GM18498 (cell line): ENCODE results near the gene UACA.
"Not testable (repeated sequence)": the region's sequence is repeated elsewhere in the genome, so short reads cannot be mapped to it uniquely, and the experiment has no call there.

Experiments
- ATAC-seq: cut with Tn5 transposase; IDR thresholded peaks from one replicate; pipeline ENCODE4 v1.9.1; 2021; ENCODE audit warnings: mild to moderate bottlenecking, moderate library complexity; ENCODE audit not compliant: unreplicated experiment

The UACA gene

GRCh38 chr15:70669006-70669602, 94.3 kb downstream of the UACA start:
- peak; percentile 84 for ATAC-seq

- no peak for ATAC-seq
Measured at GRCh38 chr15:70665599-70665998, 97.8 kb downstream of the UACA start.

- no peak for ATAC-seq
Measured at GRCh38 chr15:70664494-70664893, 98.9 kb downstream of the UACA start.

- not testable (repeated sequence) for ATAC-seq
Measured at GRCh38 chr15:70663069-70663468, 100.3 kb downstream of the UACA start.

- no peak for ATAC-seq
Measured at GRCh38 chr15:70659662-70660061, 103.7 kb downstream of the UACA start.

GRCh38 chr15:70658641-70659040, 104.7 kb downstream of the UACA start:
- ATAC-seq = no peak

GRCh38 chr15:70653426-70653825, 109.9 kb downstream of the UACA start:
- no peak for ATAC-seq

- ATAC-seq = no peak
Measured at GRCh38 chr15:70652341-70652740, 111.0 kb downstream of the UACA start.

- no peak for ATAC-seq
Measured at GRCh38 chr15:70651303-70651845, 112.0 kb downstream of the UACA start.

- no peak for ATAC-seq
Measured at GRCh38 chr15:70650567-70651302, 112.6 kb downstream of the UACA start.

GRCh38 chr15:70647396-70647795, 116.0 kb downstream of the UACA start:
- no peak for ATAC-seq

- ATAC-seq = no peak
Measured at GRCh38 chr15:70646169-70646568, 117.2 kb downstream of the UACA start.

GRCh38 chr15:70643783-70644125, 119.6 kb downstream of the UACA start:
- no peak for ATAC-seq

- no peak for ATAC-seq
Measured at GRCh38 chr15:70643106-70643782, 120.1 kb downstream of the UACA start.

GRCh38 chr15:70636540-70637165, 126.7 kb downstream of the UACA start:
- no peak for ATAC-seq

GRCh38 chr15:70635895-70636294, 127.5 kb downstream of the UACA start:
- no peak for ATAC-seq

- no peak for ATAC-seq
Measured at GRCh38 chr15:70633991-70634390, 129.4 kb downstream of the UACA start.

GRCh38 chr15:70633103-70633831, 130.1 kb downstream of the UACA start:
- no peak for ATAC-seq

- no peak for ATAC-seq
Measured at GRCh38 chr15:70632491-70633102, 130.8 kb downstream of the UACA start.

- no peak for ATAC-seq
Measured at GRCh38 chr15:70632079-70632478, 131.3 kb downstream of the UACA start.
